HepG2 (cell line): ENCODE data around the gene TCEA3. TPM values are rescaled to one million over a fixed set of nuclear protein-coding genes. Genes with fewer than 3 reads are reported as not detected.

ENCODE experiments used
- ATF1 ChIP-seq: IDR thresholded peaks from 2 replicates; pipeline ENCODE4 v1.6.1; 2016; ENCODE audit warnings: mild to moderate bottlenecking, control low read depth
- FLYWCH1 ChIP-seq: sonication (generic); formaldehyde crosslinking; IDR thresholded peaks from 2 replicates; pipeline ENCODE4 v1.8.1; 2023; ENCODE audit warnings: mild to moderate bottlenecking, missing genetic modification reagents
- GABPB1 ChIP-seq: IDR thresholded peaks from 2 replicates; pipeline ENCODE4 v1.6.1; 2016; ENCODE audit warnings: mild to moderate bottlenecking, missing genetic modification reagents, moderate library complexity, missing compliant biosample characterization
- HES4 ChIP-seq: sonication (generic); formaldehyde crosslinking; IDR thresholded peaks from 2 replicates; pipeline ENCODE4 v1.9.0; 2021; ENCODE audit warnings: mild to moderate bottlenecking, missing genetic modification reagents, borderline replicate concordance
- HNRNPH1 ChIP-seq: fragments of 200-400 bp; formaldehyde crosslinking; optimal IDR thresholded peaks from 2 replicates; pipeline ENCODE3; 2017; ENCODE audit warnings: mild to moderate bottlenecking, low read depth, low read length
- HNRNPUL1 ChIP-seq: fragments of 200-400 bp; formaldehyde crosslinking; IDR thresholded peaks from 2 replicates; pipeline ENCODE4 v1.6.1; 2017; ENCODE audit warnings: low read depth, mild to moderate bottlenecking, low read length, moderate library complexity
- HOMEZ ChIP-seq: IDR thresholded peaks from 2 replicates; pipeline ENCODE4 v1.6.1; 2016; ENCODE audit warnings: low read depth
- KAT7 ChIP-seq: IDR thresholded peaks from 2 replicates; pipeline ENCODE4 v1.6.1; 2018; ENCODE audit warnings: borderline replicate concordance, missing compliant biosample characterization
- KDM1A ChIP-seq: IDR thresholded peaks from 2 replicates; pipeline ENCODE4 v1.6.1; 2016; ENCODE audit warnings: missing compliant biosample characterization
- MAFF ChIP-seq: IDR thresholded peaks from 2 replicates; pipeline ENCODE4 v1.6.1; 2011; ENCODE audit warnings: low read depth, low read length, improper control_type of control experiment
- MAZ ChIP-seq, 2 experiments: sonication (generic) in 1 of 2; formaldehyde crosslinking in 1 of 2; IDR thresholded peaks; 2 replicates each; pipeline versions ENCODE4 v1.5.0 to v1.6.1; 2012 to 2020; ENCODE audit warnings: low read depth in 2 of 2, mild to moderate bottlenecking in 2 of 2, borderline replicate concordance in 1 of 2, improper control_type of control experiment in 1 of 2, low read length in 1 of 2, missing genetic modification reagents in 1 of 2, moderate library complexity in 1 of 2
- MLX ChIP-seq: IDR thresholded peaks from 2 replicates; pipeline ENCODE4 v1.6.1; 2016
- NPAS2 ChIP-seq: sonication (generic); formaldehyde crosslinking; IDR thresholded peaks from 2 replicates; pipeline ENCODE4 v1.8.0; 2022; ENCODE audit warnings: mild to moderate bottlenecking, missing genetic modification reagents, borderline replicate concordance
- POLR2AphosphoS2 ChIP-seq: IDR thresholded peaks from 2 replicates; pipeline ENCODE4 v1.6.1; 2011; ENCODE audit warnings: low read depth, low read length, improper control_type of control experiment
- STAG1 ChIP-seq: sonication (generic); formaldehyde crosslinking; IDR thresholded peaks from 2 replicates; pipeline ENCODE4 v1.4.0; 2020; ENCODE audit warnings: missing genetic modification reagents
- TBX2 ChIP-seq: sonication (generic); formaldehyde crosslinking; IDR thresholded peaks from 2 replicates; pipeline ENCODE4 v1.5.0; 2020; ENCODE audit warnings: missing genetic modification reagents, mild to moderate bottlenecking, borderline replicate concordance
- TGIF2 ChIP-seq: IDR thresholded peaks from 2 replicates; pipeline ENCODE4 v1.6.1; 2016; ENCODE audit warnings: control low read depth, missing compliant biosample characterization
- ZBTB2 ChIP-seq: sonication (generic); formaldehyde crosslinking; IDR thresholded peaks from 2 replicates; pipeline ENCODE4 v1.8.0; 2022; ENCODE audit warnings: low read depth, missing genetic modification reagents
- ZMYM4 ChIP-seq: sonication (generic); formaldehyde crosslinking; IDR thresholded peaks from 2 replicates; pipeline ENCODE4 v1.8.1; 2023; ENCODE audit warnings: mild to moderate bottlenecking, missing genetic modification reagents
- ZNF20 ChIP-seq: sonication (generic); formaldehyde crosslinking; IDR thresholded peaks from 2 replicates; pipeline ENCODE4 v1.4.0; 2020; ENCODE audit warnings: mild to moderate bottlenecking, moderate library complexity, missing genetic modification reagents
- ZNF329 ChIP-seq: sonication (generic); formaldehyde crosslinking; IDR thresholded peaks from 2 replicates; pipeline ENCODE4 v1.9.0; 2021; ENCODE audit warnings: low read depth, mild to moderate bottlenecking, missing genetic modification reagents
- ZNF691 ChIP-seq: sonication (generic); formaldehyde crosslinking; IDR thresholded peaks from 2 replicates; pipeline ENCODE4 v1.4.0; 2020; ENCODE audit warnings: missing genetic modification reagents, low read depth, mild to moderate bottlenecking, borderline replicate concordance
- ZNF772 ChIP-seq: sonication (generic); formaldehyde crosslinking; IDR thresholded peaks from 2 replicates; pipeline ENCODE4 v1.5.0; 2020; ENCODE audit warnings: mild to moderate bottlenecking, missing genetic modification reagents
- ZNF775 ChIP-seq: sonication (generic); formaldehyde crosslinking; IDR thresholded peaks from 2 replicates; pipeline ENCODE4 v1.4.0; 2020; ENCODE audit warnings: missing genetic modification reagents, mild to moderate bottlenecking, moderate library complexity, borderline replicate concordance
- polyA plus RNA-seq, 8 experiments: library from polyadenylated mRNA; depleted of rRNA in 3 of 8; stranded (reverse) in 7 of 8; unstranded in 1 of 8; fragments of >200 nt; fragmentation: Illumina TruSeq in 4 of 8; extraction: Trizol in 4 of 8; gene quantifications; 2 replicates each; pipeline versions ENCODE4 v1.2.1 to v1.2.3, GENCODE V29; 2011 to 2016; ENCODE audit warnings: low read depth in 4 of 8, missing spikeins in 1 of 8, mixed read lengths in 1 of 8; ENCODE audit not compliant: insufficient read depth in 1 of 8
- total RNA-seq, 5 experiments: library from RNA; depleted of rRNA; stranded (reverse); fragments of >200 nt; fragmentation: Illumina TruSeq; extraction: Trizol; gene quantifications; 2 replicates each; pipeline ENCODE4 v1.2.3, GENCODE V29; 2016; ENCODE audit warnings: low read depth in 1 of 5

TCEA3 gene
- total and polyA plus RNA-seq, 2 of the 13 experiments (the other 11 are each of a cell fraction or from before 2014, with no cell fraction given): 55.5 to 84.6 TPM

GRCh38 chr1:23424293-23425192, at the start of gene TCEA3 (continued):
- TF ChIP-seq FLYWCH1 (CRISPR knock-in tag): no peak
- TF ChIP-seq ZNF691 (CRISPR knock-in tag): no peak
- TF ChIP-seq GABPB1 (CRISPR knock-in tag): peak; percentile 35; the same call in 1 of the 2 replicates
- TF ChIP-seq ZBTB2 (CRISPR knock-in tag): 0 out of 2 replicates have a peak, but pooled peaks have one; percentile 43
- 0 out of 2 replicates have a peak, but pooled peaks have one; percentile 9 for TF ChIP-seq TGIF2
- no peak for TF ChIP-seq HOMEZ
- TF ChIP-seq ZNF775: no peak
- no peak for TF ChIP-seq NPAS2 (CRISPR knock-in tag)
- TF ChIP-seq ZNF20 (CRISPR knock-in tag): peak; percentile 46; the same call in 1 of the 2 replicates
- no peak for TF ChIP-seq STAG1 (CRISPR knock-in tag)
- TF ChIP-seq MAFF: no peak
- TF ChIP-seq HNRNPUL1: no peak
- no peak for TF ChIP-seq KDM1A
- TF ChIP-seq KAT7 (CRISPR knock-in tag): no peak
- TF ChIP-seq ZMYM4: no peak; the same call in 1 of the 2 replicates
- no peak for TF ChIP-seq HNRNPH1
- TF ChIP-seq ZNF772: no peak
- TF ChIP-seq TBX2 (CRISPR knock-in tag): no peak; the same call in 1 of the 2 replicates
- no peak for TF ChIP-seq MAZ (IDR thresholded peaks at IDR 0.05; ENCODE audit: borderline replicate concordance, low read depth, low read length)
- TF ChIP-seq MAZ (CRISPR knock-in tag; IDR thresholded peaks at IDR 0.05; ENCODE audit: low read depth): no peak; the same call in 1 of the 2 replicates
- TF ChIP-seq POLR2AphosphoS2: no peak
- TF ChIP-seq ZNF329: 0 out of 2 replicates have a peak, but pooled peaks have one; percentile 57
- peak; percentile 77 for TF ChIP-seq HES4 (CRISPR knock-in tag)
- no peak for TF ChIP-seq MLX
- no peak for TF ChIP-seq ATF1
